AG09309 (cell line): Measurements from ENCODE around the gene FAM43A.

Experiments
- DNase-seq: peaks from one replicate; pipeline ENCODE4 v3.0.0-alpha.2; 2010; ENCODE audit warnings: low read depth
- H3K4me3 ChIP-seq: 2 replicates; pipeline ENCODE4 v1.5.1; 2011; ENCODE audit warnings: mild to moderate bottlenecking, low read depth, low read length, moderate library complexity; ENCODE audit not compliant: control insufficient read depth
- TF ChIP-seq, protein P1 (sequence below): IDR thresholded peaks from 2 replicates; pipeline ENCODE4 v1.5.1; 2011; ENCODE audit warnings: mild to moderate bottlenecking, low read depth, low read length, inconsistent platforms; ENCODE audit not compliant: insufficient read depth, control insufficient read depth; ENCODE audit errors: missing control alignments

FAM43A gene

DNA sequence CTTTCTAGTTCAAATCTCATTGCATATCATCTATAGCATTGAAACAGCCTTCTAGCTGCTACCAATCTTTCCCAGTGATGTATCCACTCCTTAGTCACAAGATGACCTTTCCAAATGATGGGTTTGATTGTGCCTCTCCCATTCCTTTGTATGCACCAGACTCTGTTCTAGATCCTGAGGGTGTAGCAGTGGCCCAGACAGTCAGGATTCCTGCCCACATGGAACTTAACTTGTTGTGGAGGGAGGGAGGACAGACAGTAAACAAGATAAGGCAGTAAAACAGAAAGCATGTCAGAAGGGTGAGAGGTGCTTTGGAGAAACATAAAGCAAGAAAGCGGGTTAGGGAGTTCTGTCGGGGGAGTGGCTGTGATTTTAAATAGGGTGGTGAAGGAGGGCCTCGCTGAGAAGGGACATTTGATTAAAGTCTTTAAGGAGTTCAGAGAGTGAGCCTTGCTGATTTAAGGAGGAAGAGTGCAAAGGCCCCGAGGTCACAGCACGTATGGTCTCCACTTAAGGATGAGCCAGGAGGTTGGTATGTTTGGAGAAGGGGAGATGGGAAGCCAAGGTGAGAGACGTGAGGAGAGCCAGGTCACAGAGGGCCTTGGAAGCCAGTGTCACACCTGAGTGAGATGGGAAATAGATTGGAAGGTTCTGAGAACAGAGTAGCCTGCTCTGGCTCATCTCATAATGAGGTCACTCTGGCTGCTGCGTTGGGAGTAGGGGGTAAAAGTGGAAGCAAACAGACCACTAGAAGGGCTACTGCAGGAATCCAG, 38.3 kb downstream of the FAM43A start:
- no peak for DNase-seq
- TF ChIP-seq, protein P1, sequence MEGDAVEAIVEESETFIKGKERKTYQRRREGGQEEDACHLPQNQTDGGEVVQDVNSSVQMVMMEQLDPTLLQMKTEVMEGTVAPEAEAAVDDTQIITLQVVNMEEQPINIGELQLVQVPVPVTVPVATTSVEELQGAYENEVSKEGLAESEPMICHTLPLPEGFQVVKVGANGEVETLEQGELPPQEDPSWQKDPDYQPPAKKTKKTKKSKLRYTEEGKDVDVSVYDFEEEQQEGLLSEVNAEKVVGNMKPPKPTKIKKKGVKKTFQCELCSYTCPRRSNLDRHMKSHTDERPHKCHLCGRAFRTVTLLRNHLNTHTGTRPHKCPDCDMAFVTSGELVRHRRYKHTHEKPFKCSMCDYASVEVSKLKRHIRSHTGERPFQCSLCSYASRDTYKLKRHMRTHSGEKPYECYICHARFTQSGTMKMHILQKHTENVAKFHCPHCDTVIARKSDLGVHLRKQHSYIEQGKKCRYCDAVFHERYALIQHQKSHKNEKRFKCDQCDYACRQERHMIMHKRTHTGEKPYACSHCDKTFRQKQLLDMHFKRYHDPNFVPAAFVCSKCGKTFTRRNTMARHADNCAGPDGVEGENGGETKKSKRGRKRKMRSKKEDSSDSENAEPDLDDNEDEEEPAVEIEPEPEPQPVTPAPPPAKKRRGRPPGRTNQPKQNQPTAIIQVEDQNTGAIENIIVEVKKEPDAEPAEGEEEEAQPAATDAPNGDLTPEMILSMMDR, result no peak
- H3K4me3 ChIP-seq, result no peak overlapping the region

DNA sequence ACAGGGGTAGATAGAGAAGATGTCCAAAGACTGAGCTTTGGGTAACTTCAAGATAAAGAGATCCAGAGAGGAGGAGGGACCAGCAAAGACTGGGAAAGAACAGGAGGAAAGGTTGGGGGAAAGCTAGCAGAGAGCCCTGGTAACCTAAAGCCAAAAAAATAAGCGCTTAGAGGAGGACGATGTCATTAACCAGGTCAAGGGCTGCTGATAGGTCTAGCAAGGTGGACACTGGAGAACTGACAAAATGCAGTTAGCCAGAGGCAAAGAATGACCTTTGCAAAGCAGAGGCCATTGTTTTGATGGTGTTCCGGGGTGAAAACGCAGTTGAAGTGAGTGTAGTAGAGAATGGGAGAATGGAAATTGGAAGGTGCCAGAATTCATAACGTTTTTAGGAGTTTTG, 39.7 kb downstream of the FAM43A start:
- DNase-seq, result no peak
- TF ChIP-seq, protein P1, result no peak
- H3K4me3 ChIP-seq, result no peak overlapping the region

DNA sequence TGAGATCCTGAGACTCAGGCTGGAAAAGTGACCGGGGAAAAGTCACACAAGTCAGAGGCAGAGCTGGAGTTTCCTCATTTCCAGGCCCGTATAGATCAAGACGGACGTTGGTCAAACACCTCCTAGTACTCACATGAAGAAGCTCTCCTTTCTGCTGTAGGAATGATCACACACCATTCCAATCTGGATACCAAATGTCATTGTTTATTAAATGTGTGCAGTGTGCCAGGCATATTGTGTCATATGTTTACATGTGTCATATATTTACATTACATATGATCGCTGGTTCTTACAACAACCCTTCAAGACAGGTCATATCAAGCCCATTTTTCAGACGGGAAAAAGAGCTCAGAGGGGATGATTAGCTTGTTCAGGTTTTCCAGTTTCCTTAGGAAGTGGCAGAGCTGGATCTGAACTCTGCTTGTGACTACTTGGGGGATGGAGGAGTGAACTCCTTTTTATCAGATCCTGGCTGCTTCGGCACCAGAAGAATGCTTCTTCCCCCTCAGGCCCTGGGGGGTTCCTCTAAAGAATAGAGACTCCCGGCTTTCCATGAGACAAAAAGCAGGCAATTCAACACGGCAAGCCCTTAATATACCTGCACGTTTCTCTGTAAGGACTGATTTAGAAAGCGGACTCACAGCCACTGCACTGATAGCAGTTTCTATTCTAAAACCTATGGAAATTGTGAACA, 41.9 kb downstream of the FAM43A start:
- no peak overlapping the region for H3K4me3 ChIP-seq
- TF ChIP-seq, protein P1, result no peak
- DNase-seq, result no peak

DNA sequence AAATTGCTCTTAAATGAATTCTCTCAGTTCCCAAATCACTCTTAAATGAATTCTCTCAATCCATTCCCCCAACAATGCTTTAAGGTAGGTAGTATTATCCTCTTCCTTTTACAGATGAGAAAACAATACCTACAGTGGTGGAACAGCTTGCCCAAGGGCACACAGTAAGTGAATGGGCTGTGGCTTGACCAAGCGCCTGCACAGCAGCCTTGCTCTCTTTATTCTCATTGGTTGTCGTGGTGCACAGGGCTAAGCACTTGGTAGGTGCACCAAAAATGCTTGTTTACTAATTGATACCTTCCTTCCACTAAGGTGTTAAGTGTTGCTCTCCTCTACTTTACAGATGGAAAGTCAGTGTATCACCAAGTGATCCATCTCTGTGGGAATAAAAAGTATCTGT, 43.3 kb downstream of the FAM43A start:
- TF ChIP-seq, protein P1, result no peak
- no peak for DNase-seq
- H3K4me3 ChIP-seq, result no peak overlapping the region

DNA sequence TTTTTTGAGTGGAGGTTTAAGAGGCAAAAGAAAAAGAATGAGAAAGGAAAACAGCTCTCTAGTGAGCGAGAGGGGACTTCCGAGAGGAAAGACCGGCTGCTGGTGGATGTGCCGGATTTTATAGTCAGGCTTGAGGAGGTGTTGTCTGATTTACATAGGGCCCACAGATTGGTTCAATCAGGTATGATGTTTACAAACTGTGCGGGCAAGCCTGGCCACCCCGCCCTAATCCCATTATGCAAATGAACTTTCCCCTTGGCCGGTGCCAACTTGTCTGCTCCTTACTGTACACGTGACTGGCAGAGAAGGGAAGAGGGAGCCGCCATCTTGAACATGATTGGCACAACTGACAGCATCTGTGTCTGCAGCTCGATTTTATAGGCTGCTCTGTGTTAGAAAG, 44.7 kb downstream of the FAM43A start:
- DNase-seq, result no peak
- TF ChIP-seq, protein P1, result no peak
- H3K4me3 ChIP-seq, result no peak overlapping the region

DNA sequence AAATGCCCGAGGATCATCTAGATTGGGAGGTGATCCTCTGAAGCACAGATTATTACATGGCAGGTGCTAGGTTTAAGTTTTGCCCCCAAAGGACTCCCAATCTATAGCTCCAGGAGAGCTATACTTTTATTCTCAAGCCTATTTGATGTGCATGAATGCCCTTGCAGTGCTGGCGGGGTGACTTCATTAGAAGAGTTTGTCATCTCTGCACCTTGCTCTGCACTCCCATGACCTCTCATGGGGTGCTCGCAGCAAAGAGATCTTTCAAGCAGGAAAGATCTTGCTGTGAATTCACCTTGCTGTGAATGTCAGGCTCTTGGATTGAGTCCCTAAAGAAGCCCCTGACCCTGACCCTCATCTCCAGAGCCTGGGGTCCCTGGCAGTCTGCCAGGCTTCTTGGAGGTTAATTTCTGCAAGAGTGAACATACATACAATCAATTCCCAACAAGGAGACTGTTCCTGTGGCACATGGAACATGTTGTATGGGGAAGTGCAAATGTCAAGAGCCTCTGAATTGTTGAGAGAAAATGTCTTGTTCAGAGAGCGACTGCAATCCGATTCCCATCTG, 45.9 kb downstream of the FAM43A start:
- no peak overlapping the region for H3K4me3 ChIP-seq
- DNase-seq, result no peak
- TF ChIP-seq, protein P1, result no peak
